Stimulated activated CD8-positive, alpha-beta memory T cell treated with anti-CD3 and anti-CD28 coated beads, Interleukin-2, amount 100 ng/mL, for 1 hour (primary cell): ENCODE measurements around the gene TM9SF1.
A peak's percentile ranks its signal among the peaks of the same experiment; 100 is the strongest.

Experiments
- DNase-seq, 2 donors: peaks; one replicate each; pipeline ENCODE4 v3.0.0-alpha.2; 2020; ENCODE audit warnings: low read depth in 2 of 2

TM9SF1 gene

GRCh38 chr14:24178399-24179178 lies 16.7 kb downstream of the TM9SF1 start:
- no peak for DNase-seq

DNA sequence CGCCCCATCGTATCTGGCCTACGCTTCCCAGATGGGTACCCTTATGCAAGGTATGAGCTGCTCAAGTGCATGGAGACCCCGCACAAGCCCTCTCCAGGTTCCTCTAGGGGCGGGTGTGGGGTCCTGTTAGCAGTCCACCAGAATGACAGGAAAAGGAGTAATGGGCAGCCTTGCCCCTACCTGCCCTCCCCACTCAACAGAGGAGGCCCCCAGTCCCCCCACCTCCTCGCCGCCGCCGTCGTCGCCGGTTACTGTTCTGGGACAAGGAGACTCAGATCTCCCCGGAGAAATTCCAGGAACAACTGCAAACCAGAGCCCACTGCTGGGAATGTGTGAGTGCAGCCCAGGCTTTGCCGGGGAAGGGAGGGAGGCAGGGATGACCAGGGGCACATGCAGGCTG lies 17.4 kb downstream of the TM9SF1 start:
- DNase-seq, result no peak

- DNase-seq, result no peak
Observed at GRCh38 chr14:24177041-24177825, 18.0 kb downstream of the TM9SF1 start.

GRCh38 chr14:24176599-24176998 lies 18.6 kb downstream of the TM9SF1 start:
- no peak for DNase-seq

DNA sequence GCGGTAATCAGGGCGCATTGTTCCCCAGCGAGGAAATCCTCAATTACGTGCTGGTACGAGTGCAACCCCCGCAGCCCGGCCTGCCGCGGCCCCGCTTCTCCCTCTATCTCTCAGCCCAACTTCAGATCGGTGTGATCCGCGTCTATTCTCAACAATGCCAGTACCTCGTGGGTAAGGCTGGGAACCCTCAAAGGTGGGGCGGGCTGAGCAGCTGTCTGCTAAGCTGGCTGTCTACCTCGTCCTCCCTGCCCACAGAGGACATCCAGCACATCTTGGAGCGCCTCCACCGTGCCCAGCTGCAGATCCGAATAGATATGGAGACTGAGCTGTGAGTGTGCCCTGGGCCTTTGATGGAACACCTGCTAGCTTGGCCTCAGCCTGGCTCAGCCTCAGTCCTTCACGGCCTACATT lies 22.4 kb downstream of the TM9SF1 start:
- DNase-seq, result no peak

- DNase-seq, result no peak
Observed at GRCh38 chr14:24172261-24172860, 22.9 kb downstream of the TM9SF1 start.

DNA sequence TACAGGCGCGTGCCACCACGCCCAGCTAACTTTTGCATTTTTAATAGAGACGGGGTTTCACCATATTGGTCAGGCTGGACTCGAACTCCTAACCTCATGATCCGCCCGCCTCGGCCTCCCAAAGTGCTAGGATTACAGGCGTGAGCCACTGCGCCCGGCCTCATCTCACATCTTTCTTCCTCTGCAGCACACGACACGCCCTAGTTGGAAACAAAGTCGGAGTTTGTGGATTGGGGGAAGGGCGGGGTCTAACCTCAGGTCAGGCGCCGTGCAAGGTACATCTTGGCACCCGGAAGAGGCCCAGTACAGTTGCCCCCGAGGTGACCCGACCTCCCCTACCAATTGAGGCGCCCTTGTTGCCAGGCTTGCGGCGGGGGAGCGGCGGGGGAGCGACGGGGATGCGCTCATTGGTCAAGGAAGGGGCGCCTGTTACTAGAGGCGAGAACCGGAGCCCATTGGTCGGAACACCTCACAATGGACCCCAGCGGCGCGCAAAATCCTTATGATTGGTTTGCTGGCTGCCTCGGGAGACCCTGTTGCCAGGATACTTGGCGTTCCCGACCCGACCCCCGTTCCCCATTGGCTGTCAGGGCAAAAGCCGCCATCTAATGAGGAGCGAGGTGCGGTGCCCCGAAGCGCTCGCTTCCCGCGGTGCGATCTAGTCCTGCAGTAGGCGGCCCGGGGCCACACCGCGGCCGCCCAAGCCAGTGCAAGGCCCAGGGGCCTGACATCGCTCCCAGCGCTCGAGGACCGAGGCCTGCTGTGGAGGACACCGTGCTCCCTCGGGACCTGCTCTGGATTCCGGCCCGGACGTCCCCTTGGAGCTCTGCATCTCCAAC lies 23.6 kb downstream of the TM9SF1 start, which contains the start of gene REC8:
REC8 (plus strand) TSS at position 659 of the 839 bp plus-strand sequence. CDS start 473 bp downstream, outside the sequence.
- DNase-seq, result peak; percentile 43 to 58

DNA sequence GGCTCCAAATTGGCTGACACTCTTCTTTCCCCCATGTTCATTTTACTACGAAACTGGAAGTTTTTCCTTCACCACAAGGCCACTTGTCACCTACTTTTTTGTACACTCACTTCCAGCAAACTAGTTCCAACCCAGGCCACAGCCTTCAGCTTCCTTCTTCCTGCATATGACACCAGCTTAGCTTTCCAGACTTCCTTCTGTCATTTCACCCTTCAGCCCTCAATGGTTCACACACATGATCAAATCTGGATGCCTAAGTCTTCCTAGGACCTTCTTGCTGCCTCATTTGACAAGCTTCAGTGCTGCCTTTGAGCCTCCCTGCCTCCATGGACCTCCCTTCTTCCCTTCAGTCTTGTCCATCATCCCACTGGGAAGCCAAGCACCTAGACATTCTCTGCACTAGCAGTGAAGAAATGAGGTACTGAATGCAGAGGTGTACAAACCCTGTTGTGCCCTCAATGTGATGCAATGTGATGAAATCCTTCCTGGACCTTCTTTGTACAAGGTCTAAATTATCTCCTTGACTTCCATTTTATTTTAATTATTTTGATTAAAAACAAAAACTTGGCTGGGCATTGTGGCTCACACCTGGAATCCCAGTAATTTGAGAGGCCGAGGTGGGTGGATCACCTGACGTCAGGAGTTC lies 27.6 kb downstream of the TM9SF1 start:
- no peak for DNase-seq

GRCh38 chr14:24165785-24166184 lies 29.5 kb downstream of the TM9SF1 start:
- DNase-seq, result no peak

DNA sequence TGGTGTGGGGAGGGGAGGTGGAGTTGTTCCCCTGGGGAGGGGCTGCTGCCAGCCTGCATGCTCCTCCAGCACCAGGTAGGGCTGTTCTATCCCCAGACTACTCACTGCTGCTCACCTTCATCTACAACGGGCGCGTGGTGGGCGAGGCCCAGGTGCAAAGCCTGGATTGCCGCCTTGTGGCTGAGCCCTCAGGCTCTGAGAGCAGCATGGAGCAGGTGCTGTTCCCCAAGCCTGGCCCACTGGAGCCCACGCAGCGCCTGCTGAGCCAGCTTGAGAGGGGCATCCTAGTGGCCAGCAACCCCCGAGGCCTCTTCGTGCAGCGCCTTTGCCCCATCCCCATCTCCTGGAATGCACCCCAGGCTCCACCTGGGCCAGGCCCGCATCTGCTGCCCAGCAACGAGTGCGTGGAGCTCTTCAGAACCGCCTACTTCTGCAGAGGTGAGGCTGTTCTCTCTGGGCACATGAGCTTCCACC lies 30.7 kb downstream of the TM9SF1 start:
- no peak for DNase-seq

GRCh38 chr14:24162093-24162492 lies 33.1 kb downstream of the TM9SF1 start:
- DNase-seq, result no peak

DNA sequence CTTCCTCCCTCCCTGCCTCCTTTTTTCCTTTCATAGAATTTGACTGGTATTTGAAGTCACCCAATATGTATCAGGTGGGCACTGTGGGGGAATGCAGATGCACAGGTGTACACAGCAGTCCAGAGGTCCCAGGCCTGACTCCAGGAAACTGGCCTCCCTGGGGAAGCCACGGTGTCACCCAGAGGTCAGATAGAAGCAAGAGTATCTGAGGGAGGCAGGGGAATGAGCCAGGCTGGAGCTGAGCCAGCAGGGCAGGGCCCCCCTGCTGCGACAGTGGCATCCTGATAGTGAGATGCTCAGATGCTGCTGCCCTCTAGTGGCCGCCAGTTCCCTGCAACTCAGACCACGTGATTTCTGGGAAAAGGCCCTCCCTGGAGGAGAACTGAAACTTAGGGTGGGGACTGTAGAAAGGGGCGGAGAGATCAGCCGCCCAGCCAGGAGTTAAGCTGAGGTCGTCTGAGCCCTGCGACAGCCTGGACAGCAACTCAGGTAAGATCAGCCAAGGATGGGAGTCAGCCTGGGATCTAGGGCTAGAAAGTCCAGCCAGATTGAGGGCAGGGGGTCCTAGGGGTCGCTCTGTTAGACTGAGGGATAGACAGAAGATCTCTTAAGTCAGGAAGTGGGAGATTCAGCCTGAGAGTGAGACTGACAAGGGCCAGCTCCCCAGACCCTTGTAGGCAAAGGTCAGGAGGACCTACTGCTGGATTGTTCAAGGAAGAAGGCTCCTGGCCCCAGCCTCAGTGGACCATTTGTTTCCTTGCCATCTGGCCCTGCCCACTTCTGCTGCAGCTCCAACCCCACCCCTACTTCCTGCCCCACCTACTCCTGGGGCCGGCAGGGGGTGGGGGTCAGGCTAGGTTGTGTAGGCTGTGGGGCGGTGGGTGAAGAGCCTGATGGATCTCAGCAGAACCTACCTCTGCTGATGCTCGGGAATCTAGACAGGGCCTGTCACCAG lies 34.1 kb downstream of the TM9SF1 start, which contains the start of gene IRF9:
IRF9 (plus strand) TSS at position 416 of the 955 bp plus-strand sequence. CDS start 880 bp downstream, outside the sequence.
- peak; percentile 96 to 97 for DNase-seq

- no peak for DNase-seq
Observed at GRCh38 chr14:24160499-24160849, 34.8 kb downstream of the TM9SF1 start.

GRCh38 chr14:24159777-24160498 lies 35.3 kb downstream of the TM9SF1 start:
- DNase-seq, result no peak

DNA sequence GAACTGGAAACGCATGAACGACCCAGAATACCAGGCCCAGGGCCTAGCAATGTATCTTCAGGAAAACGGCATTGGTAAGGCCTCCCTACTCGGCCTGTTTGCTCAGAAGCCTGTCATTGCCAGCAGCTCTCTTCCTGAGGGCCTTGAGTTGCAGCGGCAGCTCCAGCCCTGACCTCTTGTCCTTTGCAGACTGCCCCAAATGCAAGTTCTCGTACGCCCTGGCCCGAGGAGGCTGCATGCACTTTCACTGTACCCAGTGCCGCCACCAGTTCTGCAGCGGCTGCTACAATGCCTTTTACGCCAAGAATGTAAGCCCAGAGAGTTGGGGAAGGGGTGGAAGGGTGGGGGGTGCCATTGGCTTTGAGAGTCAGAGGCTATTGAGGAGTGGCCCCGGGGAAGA lies 37.9 kb downstream of the TM9SF1 start:
- no peak for DNase-seq

GRCh38 chr14:24156840-24157239 lies 38.4 kb downstream of the TM9SF1 start:
- DNase-seq, result no peak

GRCh38 chr14:24155100-24155499 lies 40.1 kb downstream of the TM9SF1 start:
- no peak for DNase-seq

DNA sequence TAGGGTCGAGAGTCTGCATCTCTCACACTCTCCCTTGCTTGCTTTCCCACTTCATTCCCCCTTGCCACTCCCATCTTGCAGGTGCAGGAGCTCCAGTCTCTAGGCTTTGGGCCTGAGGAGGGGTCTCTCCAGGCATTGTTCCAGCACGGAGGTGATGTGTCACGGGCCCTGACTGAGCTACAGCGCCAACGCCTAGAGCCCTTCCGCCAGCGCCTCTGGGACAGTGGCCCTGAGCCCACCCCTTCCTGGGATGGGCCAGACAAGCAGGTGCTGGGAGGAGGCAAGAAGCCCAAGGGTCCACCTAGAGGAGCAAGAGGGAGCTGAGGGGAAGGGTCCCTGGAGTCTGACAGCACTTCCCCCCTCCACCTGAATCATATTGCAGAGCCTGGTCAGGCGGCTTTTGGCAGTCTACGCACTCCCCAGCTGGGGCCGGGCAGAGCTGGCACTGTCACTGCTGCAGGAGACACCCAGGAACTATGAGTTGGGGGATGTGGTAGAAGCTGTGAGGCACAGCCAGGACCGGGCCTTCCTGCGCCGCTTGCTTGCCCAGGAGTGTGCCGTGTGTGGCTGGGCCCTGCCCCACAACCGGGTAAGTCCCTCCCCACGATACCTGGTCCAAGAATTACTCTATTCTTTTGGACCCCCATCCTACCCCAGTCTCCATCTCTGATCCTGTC lies 43.7 kb downstream of the TM9SF1 start:
- DNase-seq, result no peak

GRCh38 chr14:24150993-24151392 lies 44.2 kb downstream of the TM9SF1 start:
- no peak for DNase-seq
